Right atrium auricular region (tissue), 2 donors: Measurements from ENCODE around the gene EVI5L. TPM values are rescaled to one million over a fixed set of nuclear protein-coding genes. Genes with fewer than 3 reads are reported as not detected.

Experiments
- DNase-seq: peaks from one replicate; pipeline ENCODE4 v3.0.0-alpha.2; 2019; ENCODE audit warnings: low spot score
- H3K27ac ChIP-seq, 2 donors: fragments of 200-600 bp; sonication (generic); 1 replicate in 1 of 2; 2 replicates in 1 of 2; pipeline ENCODE4 v1.5.1; 2016 to 2019
- H3K27me3 ChIP-seq, 2 donors: fragments of 200-600 bp; sonication (generic); one replicate each; pipeline versions ENCODE4 v1.5.1 to v1.6.0; 2017 to 2019
- H3K36me3 ChIP-seq: fragments of 200-600 bp; sonication (generic); one replicate; pipeline ENCODE4 v1.5.1; 2016
- H3K4me1 ChIP-seq, 2 donors: fragments of 200-600 bp; sonication (generic); one replicate each; pipeline versions ENCODE4 v1.5.1 to v1.6.0; 2017 to 2019
- H3K4me3 ChIP-seq, 2 donors: fragments of 200-600 bp; sonication (generic); 1 replicate in 1 of 2; 2 replicates in 1 of 2; pipeline ENCODE4 v1.5.1; 2017 to 2019; ENCODE audit warnings: mild to moderate bottlenecking in 1 of 2, moderate library complexity in 1 of 2
- H3K9me3 ChIP-seq, 2 donors: fragments of 200-600 bp; sonication (generic); one replicate each; pipeline ENCODE4 v1.5.1; 2019
- CTCF ChIP-seq, 2 donors: fragments of 200-600 bp; sonication (generic); IDR thresholded peaks; one replicate each; pipeline ENCODE4 v1.5.1; 2019; ENCODE audit warnings: antibody characterized with exemption in 2 of 2
- total RNA-seq, 2 donors: library from RNA; depleted of rRNA; stranded (reverse); fragments of >200 nt; gene quantifications; one replicate each; pipeline ENCODE4 v1.1.0, GENCODE V29; 2016

Gene EVI5L
- total RNA-seq, 2 donors from 2014 or later: 14.2 to 17.4 TPM

- no peak for TF ChIP-seq CTCF (IDR thresholded peaks at IDR 0.05)
- Histone ChIP-seq H3K9me3 (no peaks in the 10 kb centered on the region), H3K36me3 (no peaks in the 10 kb centered on the region), H3K4me3 (no peak overlapping the region), H3K27ac (no peak overlapping the region), H3K4me1 (peaks cover 0 to 10% of the 10 kb centered on the region in 2 donors), H3K27me3 (no peaks in the 10 kb centered on the region)
- no peak for DNase-seq
Observed at GRCh38 chr19:7846155-7846646, 16.2 kb downstream of the EVI5L start.

GRCh38 chr19:7847664-7848063, 17.6 kb downstream of the EVI5L start:
- H3K27ac ChIP-seq: no peak overlapping the region
- peaks cover 0 to 10% of the 10 kb centered on the region in 2 donors for H3K4me1 ChIP-seq
- H3K4me3 ChIP-seq: no peak overlapping the region
- TF ChIP-seq CTCF (IDR thresholded peaks at IDR 0.05): no peak
- no peaks in the 10 kb centered on the region for H3K9me3 ChIP-seq
- no peaks in the 10 kb centered on the region for H3K36me3 ChIP-seq
- no peak for DNase-seq
- H3K27me3 ChIP-seq: no peaks in the 10 kb centered on the region

- no peak for TF ChIP-seq CTCF (IDR thresholded peaks at IDR 0.05)
- H3K4me1 ChIP-seq: peaks cover 0 to 10% of the 10 kb centered on the region in 2 donors
- H3K36me3 ChIP-seq: no peaks in the 10 kb centered on the region
- DNase-seq: no peak
- H3K4me3 ChIP-seq: no peak overlapping the region
- H3K27ac ChIP-seq: no peak overlapping the region
- H3K27me3 ChIP-seq: no peaks in the 10 kb centered on the region
- H3K9me3 ChIP-seq: no peaks in the 10 kb centered on the region
Observed at GRCh38 chr19:7848779-7849457, 18.9 kb downstream of the EVI5L start.

GRCh38 chr19:7849631-7849999, 19.6 kb downstream of the EVI5L start:
- Histone ChIP-seq H3K9me3 (no peaks in the 10 kb centered on the region), H3K4me3 (no peak overlapping the region), H3K27ac (no peak overlapping the region), H3K36me3 (no peaks in the 10 kb centered on the region), H3K4me1 (peaks cover 0 to 10% of the 10 kb centered on the region in 2 donors), H3K27me3 (no peaks in the 10 kb centered on the region)
- DNase-seq: no peak
- TF ChIP-seq CTCF (IDR thresholded peaks at IDR 0.05): no peak

GRCh38 chr19:7850000-7850813, 20.2 kb downstream of the EVI5L start:
- no peak overlapping the region for H3K27ac ChIP-seq
- no peaks in the 10 kb centered on the region for H3K27me3 ChIP-seq
- TF ChIP-seq CTCF (IDR thresholded peaks at IDR 0.05): no peak
- H3K4me3 ChIP-seq: no peak overlapping the region
- H3K4me1 ChIP-seq: peaks cover 0 to 10% of the 10 kb centered on the region in 2 donors
- DNase-seq: no peak
- H3K36me3 ChIP-seq: no peaks in the 10 kb centered on the region
- no peaks in the 10 kb centered on the region for H3K9me3 ChIP-seq
